Adrenal gland (tissue), 12 donors: ENCODE data around the gene NOL4L. TPM values are rescaled to one million over a fixed set of nuclear protein-coding genes. Genes with fewer than 3 reads are reported as not detected.

Source experiments
- DNase-seq, 7 donors: peaks; one replicate each; pipeline ENCODE4 v3.0.0-alpha.2; 2019 to 2020
- H3K27ac ChIP-seq, 5 donors: fragments of 200-600 bp; sonication (generic) in 4 of 5; 1 replicate in 3 of 5; 2 replicates in 2 of 5; pipeline versions ENCODE4 v1.5.1 to v1.8.0; 2016 to 2020; ENCODE audit warnings: mild to moderate bottlenecking in 1 of 5
- H3K27me3 ChIP-seq: fragments of 200-600 bp; 2 replicates; pipeline ENCODE4 v1.8.0; 2021
- H3K36me3 ChIP-seq, 2 donors: fragments of 200-600 bp; replicated peaks in 1 of 2; 1 replicate in 1 of 2; 2 replicates in 1 of 2; pipeline versions ENCODE4 v1.5.1 to v1.8.0; 2018 to 2022
- H3K4me1 ChIP-seq, 2 donors: fragments of 200-600 bp; replicated peaks in 1 of 2; 1 replicate in 1 of 2; 2 replicates in 1 of 2; pipeline versions ENCODE4 v1.5.1 to v1.8.0; 2018 to 2021
- H3K4me3 ChIP-seq, 4 donors: fragments of 200-600 bp; sonication (generic) in 3 of 4; one replicate each; pipeline ENCODE4 v1.5.1; 2016 to 2018
- H3K9me3 ChIP-seq, 3 donors: fragments of 200-600 bp; sonication (generic) in 1 of 3; replicated peaks in 1 of 3; 1 replicate in 2 of 3; 2 replicates in 1 of 3; pipeline versions ENCODE4 v1.5.1 to v1.8.0; 2016 to 2021
- POLR2A ChIP-seq, 2 donors: fragments of 450-650 bp; IDR thresholded peaks; one replicate each; pipeline ENCODE4 v1.6.1; 2017; ENCODE audit warnings: antibody characterized with exemption in 2 of 2, mild to moderate bottlenecking in 2 of 2, moderate library complexity in 1 of 2
- WGBS, 4 donors: extraction: QIAGEN DNeasy Blood & Tissue Kit in 2 of 4; methylation state at CpG; one replicate each; pipeline versions ENCODE4 v1.1.5 to v1.1.7; 2013 to 2017; 5-methylcytosine and 5-hydroxymethylcytosine counted together
- intact Hi-C, 2 donors: fragments of 100-400 bp; cut with DNase I; formaldehyde crosslinking; loops; one replicate each; pipeline versions ENCODE4 v1.14.1 to v1.15.0; 2022 to 2023
- polyA plus RNA-seq, 3 donors: library from polyadenylated mRNA; stranded (reverse); fragments of 200-250 nt in 2 of 3; fragments of 350-450 nt in 1 of 3; fragmentation: Illumina TruSeq in 1 of 3; extraction: RNeasy Lipid Tissue Mini Kit (QIAGEN cat#74804) in 1 of 3; gene quantifications; one replicate each; pipeline ENCODE4 v1.2.3, GENCODE V29; 2013 to 2014
- total RNA-seq, 9 donors: library from RNA; depleted of rRNA in 4 of 9; stranded (reverse); fragments of >200 nt in 4 of 9; fragments of 120-200 nt in 1 of 9; fragmentation: NEBNext Ultra II Directional in 1 of 9; extraction: Animal tissue kit (Norgen Biotek cat#: 25700) in 1 of 9; gene quantifications; one replicate each; pipeline versions ENCODE4 v1.1.0 to v1.2.4, GENCODE V29; 2013 to 2023
- TF ChIP-seq, protein P1 (sequence below), 6 experiments: fragments of 450-650 bp in 4 of 6; fragments of 200-600 bp in 2 of 6; sonication (generic) in 1 of 6; IDR thresholded peaks; 1 replicate in 5 of 6; 2 replicates in 1 of 6; pipeline versions ENCODE4 v1.5.1 to v1.8.0; 2016 to 2021; ENCODE audit warnings: antibody characterized with exemption in 6 of 6, mild to moderate bottlenecking in 2 of 6, moderate library complexity in 1 of 6
- donor health status: healthy with polysubstance abuse.
- donor health status: Bipolar disorder and iron deficiency.
- donor health status: DM: yes; HTN: yes; CAD: no.
- donor health status: DM: no; HTN: no; CAD: no.
- donor health status: DM: no; HTN: no; CAD: no.
- donor health status: DM: yes; HTN: yes; CAD: no.

The NOL4L gene
- total and polyA plus RNA-seq, 12 donors = 6.4 to 30.4 (median 15.7) TPM

DNA sequence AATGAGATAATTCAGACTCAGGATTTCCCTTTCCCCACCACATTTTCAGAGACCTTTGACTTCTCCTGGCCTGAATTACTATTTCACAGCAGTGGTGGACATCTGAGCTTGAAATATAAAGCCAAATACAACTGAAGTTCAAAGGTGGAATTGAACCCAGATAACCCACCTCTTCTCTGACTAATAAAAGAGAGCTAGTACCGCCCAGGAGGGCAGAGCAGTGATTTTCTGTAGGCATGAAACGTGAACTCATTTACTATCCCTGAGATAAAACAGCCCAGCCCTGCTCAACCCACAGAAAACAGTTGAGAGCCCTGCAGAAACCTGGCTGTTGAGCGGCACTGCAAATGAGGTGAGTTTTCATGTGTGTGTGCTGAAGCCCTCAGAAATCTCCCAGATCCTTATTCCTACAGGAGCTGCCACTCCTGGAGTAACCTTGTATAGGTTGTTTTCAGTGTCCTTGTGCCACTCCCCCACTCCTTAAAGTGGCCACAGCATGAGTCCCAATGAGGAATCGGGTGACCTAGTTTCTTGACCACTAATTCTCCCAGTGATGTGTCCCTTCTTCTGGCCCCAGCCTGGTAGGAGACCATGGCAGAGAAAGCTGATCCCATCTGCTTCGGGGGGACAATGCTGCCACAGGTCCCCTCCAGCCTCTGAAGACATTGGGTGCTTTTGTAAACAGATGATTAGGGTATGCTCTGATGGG lies 99.2 kb downstream of the NOL4L start:
- peaks cover 22 to 35% of the 10 kb centered on the region in 2 donors for H3K4me1 ChIP-seq
- TF ChIP-seq, protein P1, sequence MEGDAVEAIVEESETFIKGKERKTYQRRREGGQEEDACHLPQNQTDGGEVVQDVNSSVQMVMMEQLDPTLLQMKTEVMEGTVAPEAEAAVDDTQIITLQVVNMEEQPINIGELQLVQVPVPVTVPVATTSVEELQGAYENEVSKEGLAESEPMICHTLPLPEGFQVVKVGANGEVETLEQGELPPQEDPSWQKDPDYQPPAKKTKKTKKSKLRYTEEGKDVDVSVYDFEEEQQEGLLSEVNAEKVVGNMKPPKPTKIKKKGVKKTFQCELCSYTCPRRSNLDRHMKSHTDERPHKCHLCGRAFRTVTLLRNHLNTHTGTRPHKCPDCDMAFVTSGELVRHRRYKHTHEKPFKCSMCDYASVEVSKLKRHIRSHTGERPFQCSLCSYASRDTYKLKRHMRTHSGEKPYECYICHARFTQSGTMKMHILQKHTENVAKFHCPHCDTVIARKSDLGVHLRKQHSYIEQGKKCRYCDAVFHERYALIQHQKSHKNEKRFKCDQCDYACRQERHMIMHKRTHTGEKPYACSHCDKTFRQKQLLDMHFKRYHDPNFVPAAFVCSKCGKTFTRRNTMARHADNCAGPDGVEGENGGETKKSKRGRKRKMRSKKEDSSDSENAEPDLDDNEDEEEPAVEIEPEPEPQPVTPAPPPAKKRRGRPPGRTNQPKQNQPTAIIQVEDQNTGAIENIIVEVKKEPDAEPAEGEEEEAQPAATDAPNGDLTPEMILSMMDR (IDR thresholded peaks at IDR 0.05) = no peak
- TF ChIP-seq POLR2A (IDR thresholded peaks at IDR 0.05) = no peak
- peak in 1 of 7 donors; percentile 7 for DNase-seq
- H3K4me3 ChIP-seq = no peak overlapping the region
- H3K27me3 ChIP-seq = no peaks in the 10 kb centered on the region
- peak overlapping the region in 4 of 5 donors; percentile 18 to 91 (median 70) for H3K27ac ChIP-seq
- intact Hi-C loops = loop anchor here in 1 of 2 donors (10.0 kb wide), 1 partner anchor 151 kb away; no protein-coding TSS in a partner anchor
- H3K36me3 ChIP-seq = no peaks in the 10 kb centered on the region
- 49 to 59% (median 54%) methylated on average over 5 of the region's 5 CpGs for WGBS, 4 donors
- no peaks in the 10 kb centered on the region for H3K9me3 ChIP-seq

DNA sequence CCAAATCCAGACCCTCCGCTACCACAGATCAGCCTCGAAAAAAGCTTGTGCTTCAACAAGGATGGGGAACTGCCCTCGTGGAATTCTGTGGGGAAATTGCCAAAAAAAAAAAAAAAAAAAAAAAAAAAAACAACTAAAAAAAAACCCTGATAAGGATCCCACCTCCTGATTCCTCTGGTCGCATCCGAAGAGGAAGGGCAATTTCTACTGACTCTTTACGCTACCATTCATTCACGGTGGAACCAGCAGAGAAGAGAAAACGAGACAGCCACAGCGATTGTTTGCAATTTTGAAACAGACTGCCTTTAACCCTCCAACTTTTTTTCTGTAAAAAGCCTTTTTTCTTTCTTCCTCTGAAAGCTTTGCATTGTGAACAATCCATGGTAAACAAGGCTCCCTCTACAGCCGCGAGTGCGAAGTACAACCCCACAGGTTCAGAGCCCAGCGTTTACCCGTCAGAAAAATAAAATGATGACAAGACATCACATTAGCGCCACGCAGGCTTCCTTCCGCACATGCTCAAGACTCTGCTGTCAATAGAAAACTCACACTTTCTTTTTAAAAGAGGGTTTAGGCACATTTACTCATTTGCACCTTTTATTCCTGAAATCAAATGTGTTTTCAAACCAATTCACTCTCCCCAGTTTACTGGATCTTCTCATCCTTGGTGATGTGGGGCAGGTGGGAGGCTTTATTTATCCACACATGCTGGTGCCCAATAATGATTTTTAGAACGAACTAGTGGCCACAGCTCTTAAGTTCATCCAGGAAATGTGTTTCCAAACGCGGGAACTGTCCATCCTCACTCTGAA lies 100.0 kb downstream of the NOL4L start:
- DNase-seq = peak; percentile 71 to 94 (median 84)
- Histone ChIP-seq H3K4me1 (peaks cover 22 to 43% of the 10 kb centered on the region in 2 donors), H3K27ac (peak overlapping the region in 4 of 5 donors; percentile 60 to 91 (median 74)), H3K36me3 (no peaks in the 10 kb centered on the region), H3K27me3 (no peaks in the 10 kb centered on the region), H3K4me3 (peak overlapping the region in 2 of 4 donors; percentile 73 to 96), H3K9me3 (no peaks in the 10 kb centered on the region)
- TF ChIP-seq POLR2A (IDR thresholded peaks at IDR 0.05) = no peak
- TF ChIP-seq, protein P1 (IDR thresholded peaks at IDR 0.05) = peak; percentile 64 to 84 (median 79)
- whole genome bisulfite sequencing, 4 donors = 1 to 4% (median 3%) methylated on average over 18 to 20 of the region's 20 CpGs
- intact Hi-C loops = loop anchor here in 1 of 2 donors (10.0 kb wide), 1 partner anchor 150 kb away; no protein-coding TSS in a partner anchor

DNA sequence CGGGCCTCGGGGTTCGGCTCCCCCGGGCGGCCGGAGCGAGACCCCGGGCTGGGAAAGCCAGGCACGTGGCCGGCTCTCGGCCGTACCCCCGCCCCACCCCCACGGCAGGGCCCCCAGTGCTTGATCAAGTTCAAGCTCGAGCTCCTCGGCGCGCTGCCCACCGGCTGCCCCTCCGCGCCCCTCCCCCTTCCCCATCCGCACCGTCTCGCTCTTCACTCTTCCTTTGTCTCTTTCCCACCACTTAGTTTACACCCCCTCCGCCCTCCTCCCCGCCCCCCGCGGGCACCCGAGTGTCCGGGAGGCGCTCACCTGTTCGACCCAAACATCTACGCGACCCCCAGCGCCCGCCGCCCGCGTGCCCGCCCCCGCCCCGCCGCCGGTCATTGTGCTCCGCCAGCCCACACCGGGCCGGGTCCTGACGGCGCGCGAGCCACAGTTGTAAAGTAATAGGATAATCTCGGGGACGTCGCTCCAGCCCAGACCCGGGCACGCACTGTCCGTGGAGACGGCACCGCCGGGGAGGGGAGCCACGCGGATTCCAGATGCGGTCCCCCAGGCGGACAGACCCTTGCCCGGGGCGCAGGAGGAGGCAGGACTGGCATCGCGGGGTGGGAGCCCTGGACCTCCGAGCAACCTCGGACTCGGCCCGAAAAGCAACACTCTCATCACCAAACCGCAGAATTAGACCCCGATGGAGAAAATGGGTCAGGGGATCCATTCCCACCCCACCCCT lies 100.7 kb downstream of the NOL4L start:
- H3K27me3 ChIP-seq = no peaks in the 10 kb centered on the region
- H3K27ac ChIP-seq = peak overlapping the region in 4 of 5 donors; percentile 60 to 91 (median 74)
- TF ChIP-seq POLR2A (IDR thresholded peaks at IDR 0.05) = no peak
- TF ChIP-seq, protein P1 (IDR thresholded peaks at IDR 0.05) = no peak
- intact Hi-C loops = loop anchor here in 1 of 2 donors (10.0 kb wide), 1 partner anchor 150 kb away; no protein-coding TSS in a partner anchor
- H3K4me1 ChIP-seq = peaks cover 22 to 51% of the 10 kb centered on the region in 2 donors
- peak in 6 of 7 donors; percentile 50 to 75 (median 62) for DNase-seq
- H3K4me3 ChIP-seq = peak overlapping the region in 2 of 4 donors; percentile 73 to 96
- 1% methylated on average over 18 to 74 of the region's 74 CpGs; no CpG with 5 or more reads in 1 of the 4 donors for WGBS, 4 donors
- no peaks in the 10 kb centered on the region for H3K9me3 ChIP-seq
- no peaks in the 10 kb centered on the region for H3K36me3 ChIP-seq
